GM18498 (cell line): ENCODE data around the gene TPH2.

Experiments used
- ATAC-seq: cut with Tn5 transposase; IDR thresholded peaks from one replicate; pipeline ENCODE4 v1.9.1; 2021; ENCODE audit warnings: mild to moderate bottlenecking, moderate library complexity; ENCODE audit not compliant: unreplicated experiment

TPH2 gene

DNA sequence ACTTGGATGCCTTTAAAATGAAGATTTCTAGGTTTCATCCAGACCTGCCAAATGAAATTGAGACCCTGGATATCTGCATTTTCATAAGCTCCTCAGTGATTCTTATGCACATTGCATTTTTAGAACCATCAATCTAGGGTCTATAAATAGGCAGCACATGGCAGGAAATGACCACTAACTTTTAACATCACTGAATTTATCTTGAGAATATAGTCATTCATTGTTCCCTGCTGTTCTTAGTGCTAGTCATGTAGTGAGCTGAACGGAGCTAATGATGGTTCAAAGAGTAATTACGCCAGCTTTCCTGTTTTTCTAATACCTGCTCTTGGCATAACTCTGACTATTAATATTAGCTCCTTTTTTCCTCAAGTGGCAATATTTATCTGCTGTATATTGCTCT, 91.6 kb downstream of the TPH2 start:
- no peak for ATAC-seq

DNA sequence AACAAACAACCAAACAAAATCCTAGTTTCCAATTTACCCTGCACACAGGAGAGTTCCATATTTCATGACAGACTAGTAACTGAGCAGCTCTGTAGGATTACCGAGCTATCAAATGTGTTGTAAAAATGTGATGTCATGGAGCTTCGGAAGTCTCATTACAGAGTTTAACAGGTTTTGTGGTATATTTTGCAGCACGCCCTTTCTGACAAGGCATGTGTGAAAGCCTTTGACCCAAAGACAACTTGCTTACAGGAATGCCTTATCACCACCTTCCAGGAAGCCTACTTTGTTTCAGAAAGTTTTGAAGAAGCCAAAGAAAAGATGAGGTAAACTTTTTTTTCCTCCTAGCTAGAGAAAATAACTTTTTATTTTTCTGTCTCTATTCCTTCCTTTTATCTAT, 92.4 kb downstream of the TPH2 start:
- no peak for ATAC-seq

DNA sequence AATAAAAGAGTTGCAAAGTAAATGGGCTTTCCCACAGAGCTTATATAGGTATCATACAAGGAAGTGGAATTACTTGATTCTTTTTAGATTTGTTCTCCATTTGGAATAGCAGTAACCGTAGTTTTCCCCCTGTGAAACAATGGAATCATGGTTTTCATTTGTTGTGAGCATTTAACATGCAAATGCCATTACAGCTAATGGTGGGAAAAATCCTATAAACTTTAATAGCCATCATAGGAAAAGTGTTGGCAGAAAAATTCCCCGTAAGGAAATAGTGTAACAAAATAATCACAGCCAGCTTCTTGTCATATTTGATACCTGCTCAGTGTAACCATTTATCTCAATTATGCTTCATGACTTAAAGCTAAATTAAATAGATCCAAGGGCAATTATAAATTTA, 95.3 kb downstream of the TPH2 start:
- no peak for ATAC-seq

DNA sequence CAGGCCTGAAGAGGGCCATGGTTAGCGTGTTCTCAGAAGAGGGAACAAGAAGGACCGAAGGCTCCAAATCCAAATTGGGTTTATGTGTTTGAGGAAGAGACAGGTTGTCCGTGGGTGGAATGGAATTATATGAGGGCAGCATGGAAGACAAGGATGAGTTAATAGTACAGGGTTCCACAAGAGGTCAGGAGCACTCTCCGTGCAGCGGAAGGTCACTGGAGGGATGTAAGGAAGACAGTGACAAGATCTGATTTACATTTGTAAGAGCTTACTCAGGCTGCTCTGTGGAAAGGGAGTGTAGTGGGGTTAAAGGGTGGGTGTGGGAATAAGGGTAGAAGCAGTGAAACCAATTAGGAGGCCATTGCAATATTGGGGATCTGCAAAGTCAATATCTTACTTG, 97.0 kb downstream of the TPH2 start:
- ATAC-seq: no peak

DNA sequence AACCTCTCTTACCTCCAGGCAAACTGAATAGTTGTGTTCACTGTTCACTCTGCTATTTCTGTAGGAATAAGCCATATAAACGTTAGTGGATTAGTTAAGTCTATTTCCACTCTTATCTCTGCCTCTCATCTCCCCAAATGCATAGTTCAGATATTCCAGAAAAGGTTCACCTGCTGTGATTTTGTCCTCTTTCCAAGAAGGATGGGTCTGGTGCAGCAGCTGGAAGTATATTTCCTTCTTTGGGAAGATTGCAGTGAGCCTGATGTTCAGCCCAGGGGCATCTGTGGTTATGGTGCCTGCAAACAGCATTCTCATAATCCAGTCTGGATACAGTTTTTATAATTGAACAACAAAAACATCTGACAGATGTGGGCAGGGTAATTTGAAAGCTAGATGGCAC, 97.7 kb downstream of the TPH2 start:
- no peak for ATAC-seq

DNA sequence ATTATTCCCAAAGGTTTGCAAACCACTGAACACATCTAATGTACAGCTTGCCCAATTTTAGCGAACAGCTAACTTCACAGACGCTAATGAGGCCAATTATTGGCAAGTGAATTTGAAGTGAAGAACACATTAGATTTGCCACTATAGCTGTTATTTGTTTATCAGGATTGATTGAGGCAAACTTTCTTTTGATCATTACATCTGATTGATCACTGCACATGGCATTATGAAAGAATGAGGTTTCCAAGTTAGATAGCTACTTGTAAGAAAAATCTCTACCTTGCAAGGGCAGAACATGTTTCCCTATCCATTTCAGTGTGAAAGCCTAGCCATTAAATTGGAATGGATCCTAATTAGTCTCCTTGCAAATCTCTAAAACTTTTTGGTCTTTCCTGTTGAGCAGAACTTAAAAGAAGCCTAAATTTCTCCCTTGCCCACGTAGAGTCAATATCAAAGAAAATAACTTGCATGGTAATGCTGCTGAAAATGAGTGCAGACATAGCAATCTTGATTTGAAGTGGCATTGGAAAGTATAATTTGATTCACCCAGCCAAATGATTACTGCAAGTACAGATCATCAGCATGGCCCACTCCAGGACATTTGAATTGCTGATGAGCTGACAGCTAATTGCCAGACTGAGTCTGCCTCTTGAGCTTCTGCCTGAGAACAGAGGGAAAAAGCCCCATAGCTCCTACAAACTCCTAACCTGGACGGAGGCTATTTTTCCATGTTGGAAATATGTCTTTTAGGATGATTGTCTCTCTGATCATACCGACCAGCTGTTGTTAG, 98.6 kb downstream of the TPH2 start:
- ATAC-seq: no peak

DNA sequence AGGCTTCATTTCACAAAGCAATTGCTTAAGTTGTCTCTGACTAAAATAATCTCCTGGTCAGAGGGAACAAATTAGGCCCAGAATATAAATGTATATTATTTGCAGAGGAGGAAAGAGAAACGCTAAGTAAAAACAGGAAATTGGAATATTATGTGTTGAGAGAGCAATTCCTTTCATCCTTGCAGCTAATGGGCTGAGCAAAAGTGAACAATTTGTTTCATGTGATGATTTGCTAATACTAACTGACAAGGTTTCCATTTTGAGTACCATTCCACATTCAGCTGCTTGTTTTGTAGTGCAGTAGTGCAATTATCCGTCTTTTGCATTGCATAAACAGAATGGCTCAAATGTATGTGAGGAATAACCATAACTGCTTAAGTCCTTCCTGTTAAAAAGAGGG, 103.2 kb downstream of the TPH2 start:
- ATAC-seq: no peak

DNA sequence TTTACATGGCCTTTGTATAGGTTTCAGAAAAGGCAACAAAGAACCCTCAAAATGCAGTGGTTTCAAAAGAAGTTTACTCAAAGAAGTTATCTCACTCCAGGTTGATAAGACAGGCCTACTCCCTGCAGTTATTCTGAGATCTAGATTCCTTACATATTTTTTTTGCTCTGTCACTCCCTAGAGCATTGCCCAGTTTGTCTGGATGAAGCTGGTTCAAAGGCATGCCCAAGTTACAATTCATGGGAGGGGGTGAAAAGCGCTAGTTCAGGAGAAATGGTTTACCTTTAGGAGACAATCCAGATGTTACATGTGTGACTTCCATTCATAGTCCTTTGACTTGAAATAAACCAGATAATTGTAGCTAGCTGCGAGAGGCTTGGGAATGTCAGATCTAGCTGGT, 115.0 kb downstream of the TPH2 start:
- ATAC-seq: no peak

DNA sequence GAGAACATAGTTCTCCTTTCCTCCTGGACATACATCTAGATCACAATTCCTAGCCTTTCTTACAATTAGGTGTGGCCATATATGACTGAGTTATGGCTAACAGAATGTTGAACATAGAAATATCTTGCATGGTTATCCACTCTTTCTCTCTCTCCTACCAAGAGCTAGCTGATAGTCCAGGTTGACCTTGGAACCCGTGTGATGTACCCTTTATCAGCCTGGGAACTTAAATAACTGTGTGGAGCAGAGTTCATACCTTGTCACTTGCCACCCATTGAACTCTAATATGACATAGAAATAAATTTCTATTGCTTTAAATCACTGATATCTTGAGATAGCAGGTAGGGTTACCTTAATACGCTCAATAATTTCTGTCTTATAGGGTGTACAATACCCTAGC, 115.9 kb downstream of the TPH2 start:
- no peak for ATAC-seq

DNA sequence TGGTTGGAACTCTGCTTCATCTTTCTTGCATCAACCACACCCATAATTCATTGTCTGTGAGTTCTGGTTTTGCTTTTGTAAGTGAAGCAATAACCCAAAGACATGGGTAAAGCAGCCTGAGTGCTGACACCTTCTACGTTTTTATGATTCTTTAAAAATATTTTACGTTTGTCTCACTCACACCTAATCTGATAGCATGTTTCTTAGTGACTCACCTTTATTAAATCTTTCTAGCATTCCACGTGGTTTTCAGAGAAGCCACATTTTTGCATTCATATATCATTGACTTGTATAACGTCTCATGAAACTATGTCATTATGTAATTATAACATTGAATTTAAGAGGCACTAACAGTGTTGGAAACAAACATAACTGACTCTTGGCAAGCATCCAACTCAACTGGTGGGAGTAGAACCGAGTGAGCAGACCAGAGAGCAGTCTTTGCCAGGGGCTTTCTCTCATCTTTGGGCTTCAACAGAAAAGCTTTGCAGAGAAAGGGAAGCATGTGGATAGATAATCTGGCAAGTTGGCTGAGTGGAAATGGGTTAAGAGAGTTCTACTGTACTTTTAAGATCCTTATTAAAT, 118.8 kb downstream of the TPH2 start:
- no peak for ATAC-seq

DNA sequence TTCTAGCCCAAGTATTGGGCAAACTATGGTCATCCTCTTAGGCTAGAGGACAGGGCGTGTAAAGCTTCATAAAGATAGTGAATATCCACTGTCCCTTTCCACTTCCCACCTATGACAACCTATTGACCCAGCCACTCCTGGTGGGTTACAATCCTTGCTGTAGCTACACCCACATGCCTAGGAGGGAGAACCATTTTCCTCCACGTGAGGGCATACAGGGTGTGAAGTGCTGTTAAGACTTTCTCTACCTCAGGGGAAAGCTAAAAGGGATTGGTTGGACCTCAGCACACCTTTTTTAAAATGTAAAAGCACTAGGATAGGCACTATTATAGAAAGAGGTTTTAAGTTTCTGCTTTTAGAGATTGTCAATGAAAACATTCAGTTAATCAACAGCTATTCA, 124.4 kb downstream of the TPH2 start:
- no peak for ATAC-seq

DNA sequence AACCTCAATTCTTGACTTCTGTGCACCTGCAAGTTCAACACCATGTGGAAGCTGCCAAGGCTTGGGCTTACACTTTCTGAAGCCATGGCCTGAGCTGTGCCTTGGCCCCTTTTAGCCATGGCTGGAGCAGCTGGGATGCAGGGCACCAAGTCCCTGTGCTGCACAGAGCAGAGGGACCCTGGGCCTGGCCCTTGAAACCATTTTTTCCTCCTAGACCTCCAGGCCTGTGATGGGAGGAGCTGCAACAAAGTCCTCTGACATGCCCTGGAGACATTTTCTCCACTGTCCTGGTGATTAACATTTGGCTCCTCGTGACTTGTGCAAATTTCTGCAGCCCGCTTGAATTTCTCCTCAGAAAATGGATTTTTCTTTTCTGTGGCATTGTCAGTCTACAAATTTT, 132.4 kb downstream of the TPH2 start:
- no peak for ATAC-seq

DNA sequence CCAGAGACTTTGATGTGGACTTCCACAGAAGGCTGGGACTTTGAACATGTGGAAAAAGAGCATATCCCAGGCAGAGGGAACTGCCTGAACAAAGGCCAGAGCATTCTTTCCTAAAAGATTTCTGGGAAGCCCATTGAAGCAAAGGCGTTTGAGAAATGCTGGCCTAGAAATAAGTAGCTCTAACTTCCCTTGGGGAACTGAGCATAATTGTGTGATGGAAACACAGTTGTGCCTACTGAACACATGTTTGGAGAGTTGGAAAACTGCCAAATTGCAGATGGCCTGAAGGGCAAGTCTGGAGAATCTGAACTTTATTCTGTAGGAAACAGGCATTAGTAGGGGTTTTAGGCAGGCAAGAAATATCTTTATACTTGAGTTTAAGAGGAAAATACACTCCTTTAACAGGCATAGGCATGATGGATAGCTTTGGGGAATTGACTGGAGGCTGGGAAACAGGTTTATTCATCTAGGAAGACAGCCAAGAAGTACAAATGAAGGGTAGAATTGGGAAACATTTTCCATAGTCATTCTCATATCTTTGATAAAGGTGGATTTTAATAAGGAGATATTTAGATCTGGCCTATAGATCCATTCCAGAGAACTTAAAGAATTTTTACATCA, 134.1 kb downstream of the TPH2 start:
- ATAC-seq: no peak

DNA sequence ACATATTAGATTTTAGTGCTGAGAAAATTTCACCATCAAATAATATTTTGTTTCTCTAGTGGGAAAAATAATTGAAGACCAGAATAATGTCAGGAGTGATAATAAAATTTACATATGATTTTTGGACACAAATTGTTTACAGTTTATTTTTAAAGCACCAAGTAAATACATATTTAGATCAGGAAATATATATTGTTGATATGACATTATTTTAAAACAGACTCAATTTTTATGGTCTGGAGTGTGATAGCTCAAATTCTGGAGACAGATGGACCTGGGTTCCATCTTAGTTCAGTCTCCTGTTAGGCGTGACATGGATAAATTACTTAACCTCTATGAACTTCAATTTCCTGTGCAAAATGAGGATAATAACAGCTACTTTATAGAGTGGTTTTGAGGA, 135.4 kb downstream of the TPH2 start:
- ATAC-seq: no peak

DNA sequence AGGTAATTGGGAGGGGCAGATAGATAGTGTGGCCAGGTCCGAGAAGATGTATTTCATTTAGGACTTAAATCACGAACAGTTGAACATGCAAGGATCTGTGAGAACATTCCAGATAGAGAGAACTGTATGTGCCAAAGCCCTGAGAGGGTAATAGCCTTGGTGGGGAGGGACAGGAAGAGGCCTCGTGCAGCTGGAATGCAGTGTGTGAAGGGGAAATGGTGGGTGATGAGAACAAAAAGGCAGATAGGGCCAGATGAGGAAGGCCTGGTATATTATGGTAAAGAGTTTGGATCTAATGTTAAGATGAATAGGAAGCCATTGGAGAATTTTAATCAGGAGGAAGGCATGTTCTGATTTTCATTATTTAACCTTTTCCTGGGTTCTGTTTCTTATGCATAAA, 136.3 kb downstream of the TPH2 start:
- ATAC-seq: no peak

DNA sequence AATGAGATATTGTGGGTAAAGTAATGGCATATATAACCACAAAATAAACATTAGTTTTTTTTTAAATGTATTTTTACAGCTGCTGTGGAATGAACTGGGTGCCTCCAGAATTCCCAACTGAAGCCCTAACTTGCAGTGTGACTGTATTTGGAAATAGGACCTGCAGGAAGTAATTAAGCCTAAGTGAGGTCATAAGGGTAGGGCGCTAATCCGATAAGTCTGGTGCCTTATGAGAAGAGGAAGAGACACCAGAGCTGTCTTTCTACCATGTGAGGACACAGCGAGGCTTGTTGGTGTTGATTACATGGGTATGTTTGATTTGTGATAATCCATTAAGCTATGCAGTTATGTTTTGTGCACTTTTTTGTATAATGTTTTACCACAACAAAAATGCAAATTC, 136.8 kb downstream of the TPH2 start:
- no peak for ATAC-seq

DNA sequence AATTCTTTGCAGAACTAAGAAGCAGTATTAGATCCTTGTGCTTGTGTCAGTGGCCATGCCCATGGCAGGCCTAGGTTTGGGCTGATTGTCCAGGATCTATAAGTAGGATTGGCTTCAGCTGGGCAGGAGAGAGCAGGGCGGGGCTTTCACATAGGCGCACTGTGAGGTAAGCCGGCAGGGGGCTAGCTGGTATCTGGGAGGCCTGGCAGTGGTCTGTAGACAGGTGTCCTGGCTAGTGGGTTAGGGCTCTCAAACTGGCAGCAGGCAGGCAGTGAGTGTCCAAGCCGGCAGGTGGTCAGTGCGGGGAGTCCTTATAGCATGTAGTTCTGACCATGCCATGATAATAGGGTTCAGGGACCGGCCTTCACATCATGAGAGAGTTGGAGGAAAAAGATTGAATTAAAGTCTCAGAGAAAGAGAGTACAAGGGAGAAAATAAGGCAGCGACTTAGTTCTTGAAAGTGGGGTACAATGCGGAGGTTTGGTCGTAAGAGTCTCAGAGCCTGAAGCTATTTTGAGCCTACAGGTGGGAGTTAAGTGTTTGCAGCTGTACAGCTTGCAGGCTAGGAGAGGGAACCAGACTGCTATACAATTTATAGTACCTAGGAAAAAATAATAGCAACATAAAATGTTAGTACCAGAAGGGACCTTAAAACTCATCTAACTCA, 137.4 kb downstream of the TPH2 start:
- ATAC-seq: no peak

DNA sequence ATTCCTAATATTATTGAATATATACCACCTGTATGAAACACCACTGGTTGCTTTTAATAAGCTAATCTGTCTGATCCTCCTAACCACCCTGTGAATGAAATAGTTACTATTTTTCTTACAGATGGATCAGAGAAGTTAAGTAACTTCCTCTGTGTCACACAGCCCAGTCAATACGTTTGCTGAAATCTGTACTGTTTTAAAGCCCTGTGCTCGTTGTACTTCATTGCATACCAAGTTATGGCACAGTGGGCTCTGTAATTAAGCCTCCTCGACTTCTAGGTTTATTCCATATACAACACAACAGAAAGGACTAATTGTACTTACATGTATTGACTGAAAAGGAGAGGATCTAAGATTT, 137.9 kb downstream of the TPH2 start:
- no peak for ATAC-seq

DNA sequence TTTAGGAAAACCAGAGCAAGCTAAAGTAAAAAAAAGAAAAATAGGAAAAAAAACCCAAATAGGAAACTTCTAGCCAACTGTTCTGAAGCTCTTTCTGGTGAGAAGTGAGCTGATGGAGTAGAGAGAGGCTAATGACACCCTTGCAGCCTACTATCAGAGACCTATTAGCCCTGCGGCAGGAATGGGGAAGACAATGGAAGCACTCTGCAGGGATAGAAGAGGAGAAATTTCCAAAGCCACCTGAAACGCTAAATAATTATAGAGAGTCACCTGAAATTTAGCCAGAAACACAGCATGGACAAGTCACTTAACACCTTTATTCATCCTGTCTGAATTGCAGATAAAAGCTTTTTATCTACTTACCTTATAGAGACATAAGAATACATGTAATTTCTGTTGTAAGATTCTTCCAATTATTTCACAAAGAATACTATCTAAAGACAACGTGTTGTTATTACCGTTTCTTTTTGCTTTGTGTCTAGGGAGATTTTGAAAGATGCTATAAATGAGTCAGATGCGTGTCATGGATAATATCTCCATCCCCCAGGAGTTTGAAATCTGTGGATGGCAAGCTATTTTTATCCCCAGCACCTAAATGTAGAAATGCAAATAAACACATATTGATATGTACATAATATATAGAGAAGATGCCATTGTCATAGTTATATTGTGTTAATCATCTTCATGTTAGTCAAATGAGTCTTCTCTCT, 138.6 kb downstream of the TPH2 start:
- no peak for ATAC-seq

DNA sequence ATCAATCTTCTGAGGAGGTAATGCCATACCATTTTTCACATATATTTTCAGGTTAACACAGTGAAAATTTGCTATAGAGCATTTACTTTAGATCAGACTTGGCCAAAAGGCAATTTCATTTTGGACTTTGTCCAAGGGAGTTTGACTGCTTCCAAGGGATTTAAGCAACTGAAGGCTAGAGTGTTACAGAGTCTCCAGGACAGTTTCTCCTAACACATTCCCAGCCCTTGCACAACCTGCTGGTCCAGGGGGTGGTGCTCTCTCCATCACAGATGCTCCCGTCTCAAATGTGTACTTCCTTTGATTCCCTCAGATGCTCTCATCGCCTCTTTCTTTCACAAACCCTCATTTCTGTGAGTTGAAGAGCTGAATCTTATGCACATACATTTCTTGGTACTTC, 143.1 kb downstream of the TPH2 start:
- ATAC-seq: no peak
